Glutamatergic neuron (in vitro differentiated cells): ENCODE data around the gene KLHDC4. TPM values are rescaled to one million over a fixed set of nuclear protein-coding genes. Genes with fewer than 3 reads are reported as not detected.

Experiments used
- DNase-seq: peaks from one replicate; pipeline ENCODE4 v3.0.0; 2022
- H3K27ac Mint-ChIP-seq: one replicate; pipeline ENCODE4 v1.8.0; 2020; ENCODE audit warnings: mild to moderate bottlenecking, mixed read lengths, inconsistent platforms; ENCODE audit not compliant: unreplicated experiment
- H3K27me3 Mint-ChIP-seq: one replicate; pipeline ENCODE4 v1.8.0; 2020; ENCODE audit warnings: mild to moderate bottlenecking, moderate library complexity, mixed read lengths, inconsistent platforms; ENCODE audit not compliant: unreplicated experiment
- H3K36me3 Mint-ChIP-seq: one replicate; pipeline ENCODE4 v1.8.0; 2020; ENCODE audit warnings: mild to moderate bottlenecking, mixed read lengths, inconsistent platforms; ENCODE audit not compliant: unreplicated experiment
- H3K4me1 Mint-ChIP-seq: one replicate; pipeline ENCODE4 v1.8.0; 2020; ENCODE audit warnings: mild to moderate bottlenecking, low read depth, mixed read lengths, inconsistent platforms; ENCODE audit not compliant: unreplicated experiment
- H3K4me3 Mint-ChIP-seq: one replicate; pipeline ENCODE4 v1.8.0; 2020; ENCODE audit warnings: mild to moderate bottlenecking, mixed read lengths, inconsistent platforms; ENCODE audit not compliant: unreplicated experiment
- H3K9me3 Mint-ChIP-seq: one replicate; pipeline ENCODE4 v1.8.0; 2020; ENCODE audit warnings: mild to moderate bottlenecking, moderate library complexity, mixed read lengths, inconsistent platforms; ENCODE audit not compliant: unreplicated experiment
- total RNA-seq: library from RNA; stranded (reverse); fragmentation: NEBNext Ultra II Directional; extraction: Animal tissue kit (Norgen Biotek cat#: 25700); gene quantifications from one replicate; pipeline ENCODE4 v1.2.1, GENCODE V29; 2021; ENCODE audit not compliant: unreplicated experiment
- TF ChIP-seq, protein P1 (sequence below): fragments of 200-600 bp; sonication (generic); IDR thresholded peaks from one replicate; pipeline ENCODE4 v1.5.0; 2021; ENCODE audit not compliant: partially characterized antibody, unreplicated experiment

Gene KLHDC4
- total RNA-seq, 1 donor from 2014 or later, result 65.4 TPM

DNA sequence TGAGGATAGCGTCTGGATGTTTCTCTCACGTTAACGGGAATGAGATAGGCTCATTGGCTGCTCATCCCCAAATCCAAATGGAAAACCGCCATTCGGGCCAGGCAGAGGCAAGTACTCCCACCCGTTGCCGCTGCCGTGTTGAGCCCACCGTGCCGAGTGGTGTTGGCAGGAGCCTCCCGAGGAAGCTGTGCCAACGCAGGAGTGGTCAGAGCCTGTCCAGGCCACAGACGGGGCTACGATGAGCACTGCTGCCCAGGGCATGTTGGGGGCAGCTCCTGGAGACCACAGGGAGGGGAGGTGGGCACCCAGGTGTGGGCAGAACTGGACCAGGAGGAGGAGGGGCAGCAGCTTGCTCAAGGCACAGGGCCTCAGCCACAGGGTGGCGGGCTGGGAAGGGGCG is 72.0 kb downstream of the KLHDC4 start:
- Mint-ChIP-seq H3K4me1 (peaks cover 24% of the 10 kb centered on the region), H3K4me3 (no peak overlapping the region), H3K9me3 (peaks cover 6% of the 10 kb centered on the region), H3K27me3 (peaks cover 4% of the 10 kb centered on the region), H3K27ac (no peak overlapping the region), H3K36me3 (no peaks in the 10 kb centered on the region)
- no peak for DNase-seq
- TF ChIP-seq, protein P1, sequence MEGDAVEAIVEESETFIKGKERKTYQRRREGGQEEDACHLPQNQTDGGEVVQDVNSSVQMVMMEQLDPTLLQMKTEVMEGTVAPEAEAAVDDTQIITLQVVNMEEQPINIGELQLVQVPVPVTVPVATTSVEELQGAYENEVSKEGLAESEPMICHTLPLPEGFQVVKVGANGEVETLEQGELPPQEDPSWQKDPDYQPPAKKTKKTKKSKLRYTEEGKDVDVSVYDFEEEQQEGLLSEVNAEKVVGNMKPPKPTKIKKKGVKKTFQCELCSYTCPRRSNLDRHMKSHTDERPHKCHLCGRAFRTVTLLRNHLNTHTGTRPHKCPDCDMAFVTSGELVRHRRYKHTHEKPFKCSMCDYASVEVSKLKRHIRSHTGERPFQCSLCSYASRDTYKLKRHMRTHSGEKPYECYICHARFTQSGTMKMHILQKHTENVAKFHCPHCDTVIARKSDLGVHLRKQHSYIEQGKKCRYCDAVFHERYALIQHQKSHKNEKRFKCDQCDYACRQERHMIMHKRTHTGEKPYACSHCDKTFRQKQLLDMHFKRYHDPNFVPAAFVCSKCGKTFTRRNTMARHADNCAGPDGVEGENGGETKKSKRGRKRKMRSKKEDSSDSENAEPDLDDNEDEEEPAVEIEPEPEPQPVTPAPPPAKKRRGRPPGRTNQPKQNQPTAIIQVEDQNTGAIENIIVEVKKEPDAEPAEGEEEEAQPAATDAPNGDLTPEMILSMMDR, result no peak

DNA sequence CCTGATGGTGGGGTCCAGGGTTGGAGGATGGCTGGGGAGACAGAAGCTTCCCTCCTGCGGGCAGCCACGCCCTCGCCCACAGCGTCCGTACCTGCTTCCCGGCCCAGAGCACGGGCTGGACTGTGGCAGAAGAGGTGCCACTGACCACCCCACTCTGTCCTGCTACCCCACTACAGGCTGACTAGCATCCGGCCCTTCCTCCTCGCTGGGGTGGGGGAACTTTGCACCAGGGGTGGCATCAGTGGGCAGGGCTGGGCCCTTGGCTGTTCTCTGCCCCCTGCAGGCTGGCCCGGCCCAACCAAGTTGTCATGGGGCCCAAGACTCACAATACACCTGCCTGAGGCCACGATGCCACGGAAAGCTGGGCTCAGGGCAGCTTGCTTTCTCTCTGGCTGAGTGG is 73.0 kb downstream of the KLHDC4 start:
- no peaks in the 10 kb centered on the region for H3K36me3 Mint-ChIP-seq
- H3K4me1 Mint-ChIP-seq, result peaks cover 18% of the 10 kb centered on the region
- no peak overlapping the region for H3K27ac Mint-ChIP-seq
- no peak overlapping the region for H3K4me3 Mint-ChIP-seq
- TF ChIP-seq, protein P1, result no peak
- peaks cover 4% of the 10 kb centered on the region for H3K27me3 Mint-ChIP-seq
- DNase-seq, result no peak
- peaks cover 6% of the 10 kb centered on the region for H3K9me3 Mint-ChIP-seq

DNA sequence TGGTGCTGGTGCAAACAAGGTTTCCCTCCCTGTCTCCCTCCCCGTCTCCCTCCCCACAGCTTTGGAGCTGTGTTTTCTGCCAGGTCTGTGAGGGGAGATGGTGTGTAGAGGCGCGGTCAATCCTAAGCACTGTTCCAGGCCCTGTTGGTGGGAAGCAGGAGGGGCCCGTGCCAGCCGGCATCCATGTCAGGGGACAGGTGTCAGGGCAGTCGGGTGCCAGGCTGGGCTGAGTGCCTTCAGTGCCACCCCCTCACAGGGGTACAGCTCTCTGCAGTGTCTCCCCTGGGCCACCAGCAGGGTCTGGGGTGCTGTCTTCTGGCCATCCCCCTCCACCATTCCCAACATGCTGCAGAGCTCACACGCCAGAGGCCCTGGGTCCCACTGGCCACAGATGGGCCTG is 73.6 kb downstream of the KLHDC4 start:
- peaks cover 18% of the 10 kb centered on the region for H3K4me1 Mint-ChIP-seq
- peaks cover 6% of the 10 kb centered on the region for H3K9me3 Mint-ChIP-seq
- peaks cover 2% of the 10 kb centered on the region for H3K27me3 Mint-ChIP-seq
- H3K27ac Mint-ChIP-seq, result no peak overlapping the region
- H3K36me3 Mint-ChIP-seq, result no peaks in the 10 kb centered on the region
- TF ChIP-seq, protein P1, result no peak
- no peak for DNase-seq
- no peak overlapping the region for H3K4me3 Mint-ChIP-seq

DNA sequence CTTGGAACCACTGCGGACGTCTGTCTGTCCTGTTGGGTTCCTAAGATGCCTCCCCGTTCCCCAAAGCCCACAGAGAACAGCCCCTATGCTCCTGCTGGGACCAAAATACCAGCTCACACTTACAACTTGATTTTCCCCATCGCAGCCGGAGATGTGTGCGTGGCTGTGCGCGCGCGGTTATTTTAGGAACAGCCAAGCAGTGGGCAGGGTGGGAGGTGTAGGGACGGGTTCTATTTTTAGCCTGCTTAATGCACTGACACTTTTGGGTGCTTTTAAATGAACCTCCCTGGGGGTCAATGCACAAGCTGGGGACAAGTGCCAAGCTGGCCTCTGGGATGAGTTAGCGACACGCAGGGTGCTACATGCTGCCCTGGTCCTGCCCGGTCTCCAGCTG is 74.1 kb downstream of the KLHDC4 start:
- no peak for DNase-seq
- no peaks in the 10 kb centered on the region for H3K36me3 Mint-ChIP-seq
- TF ChIP-seq, protein P1, result no peak
- peaks cover 6% of the 10 kb centered on the region for H3K9me3 Mint-ChIP-seq
- peaks cover 18% of the 10 kb centered on the region for H3K4me1 Mint-ChIP-seq
- H3K4me3 Mint-ChIP-seq, result peak overlapping the region; percentile 42
- H3K27ac Mint-ChIP-seq, result no peak overlapping the region
- peaks cover 2% of the 10 kb centered on the region for H3K27me3 Mint-ChIP-seq

DNA sequence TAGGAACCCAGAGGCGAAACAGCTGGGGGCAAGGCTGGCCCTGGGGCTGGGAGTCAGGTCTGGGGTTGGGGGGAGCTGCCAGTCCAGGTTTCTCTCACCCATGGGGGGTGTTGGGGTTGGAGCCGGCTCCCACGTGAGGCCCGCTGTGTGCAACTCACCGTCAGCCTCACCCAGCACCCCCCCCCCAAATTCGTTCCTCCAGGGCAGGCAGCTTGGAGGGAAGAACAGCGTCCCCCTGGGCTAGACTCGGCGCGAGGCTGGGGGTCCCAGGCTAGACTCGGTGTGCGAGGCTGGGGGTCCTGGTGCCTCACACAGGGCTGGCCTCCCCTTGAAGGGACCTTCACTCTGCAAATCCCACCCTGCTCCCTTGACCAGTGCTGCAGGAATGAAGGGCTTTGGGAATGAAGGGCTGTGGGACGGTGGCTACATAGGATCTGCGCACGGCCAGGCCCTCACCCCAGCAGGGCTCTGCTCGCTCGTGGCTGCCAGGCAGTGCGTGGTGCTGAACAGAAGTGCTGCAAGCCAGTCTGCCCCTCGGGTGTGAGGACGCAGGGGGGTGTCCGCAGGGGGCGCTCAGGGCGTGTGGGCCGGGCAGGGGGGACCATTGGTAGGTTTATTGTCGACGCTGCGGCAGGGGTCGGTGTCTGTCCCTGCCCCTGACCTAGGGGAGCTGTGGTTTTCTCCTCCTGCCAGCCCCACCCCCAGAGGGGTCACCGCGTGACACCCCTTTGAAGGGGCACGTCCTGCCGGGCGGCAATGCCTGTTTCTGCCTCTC is 74.7 kb downstream of the KLHDC4 start:
- Mint-ChIP-seq H3K27me3 (no peaks in the 10 kb centered on the region), H3K9me3 (peaks cover 3% of the 10 kb centered on the region), H3K27ac (no peak overlapping the region), H3K4me3 (no peak overlapping the region), H3K4me1 (peaks cover 15% of the 10 kb centered on the region), H3K36me3 (no peaks in the 10 kb centered on the region)
- TF ChIP-seq, protein P1, result no peak
- DNase-seq, result no peak
